LNCaP clone FGC (cell line): ENCODE data around the gene PLPP1.

ENCODE experiments used
- DNase-seq: peaks from one replicate; pipeline ENCODE4 v3.0.0-alpha.2; 2011; ENCODE audit warnings: low read depth
- H3K4me3 ChIP-seq: 2 replicates; pipeline ENCODE4 v1.5.1; 2011; ENCODE audit warnings: mild to moderate bottlenecking, low read depth, low read length, control low read depth
- CTCF ChIP-seq: IDR thresholded peaks from 2 replicates; pipeline ENCODE4 v1.5.1; 2012; ENCODE audit warnings: mild to moderate bottlenecking; ENCODE audit not compliant: control insufficient read depth, insufficient read depth; ENCODE audit errors: extremely low read depth

The PLPP1 gene

GRCh38 chr5:55568654-55569512 is 34.1 kb upstream of the PLPP1 start:
- no peak overlapping the region for H3K4me3 ChIP-seq
- no peak for TF ChIP-seq CTCF
- DNase-seq = no peak

GRCh38 chr5:55564721-55565120 is 30.0 kb upstream of the PLPP1 start:
- DNase-seq = no peak
- no peak for TF ChIP-seq CTCF
- H3K4me3 ChIP-seq = no peak overlapping the region

- H3K4me3 ChIP-seq = no peak overlapping the region
- no peak for TF ChIP-seq CTCF
Observed at GRCh38 chr5:55558484-55558883, 23.7 kb upstream of the PLPP1 start.

GRCh38 chr5:55557123-55557522 is 22.4 kb upstream of the PLPP1 start:
- TF ChIP-seq CTCF = no peak
- DNase-seq = no peak
- no peak overlapping the region for H3K4me3 ChIP-seq

More at GRCh38 chr5:55558484-55558883, 23.7 kb upstream of the PLPP1 start:
- no peak for DNase-seq

- no peak overlapping the region for H3K4me3 ChIP-seq
- no peak for TF ChIP-seq CTCF
- no peak for DNase-seq
Observed at GRCh38 chr5:55554585-55555202, 19.9 kb upstream of the PLPP1 start.

- no peak for TF ChIP-seq CTCF
- DNase-seq = no peak
- no peak overlapping the region for H3K4me3 ChIP-seq
Observed at GRCh38 chr5:55551904-55552303, 17.1 kb upstream of the PLPP1 start.
